Activated CD4-positive, alpha-beta T cell treated with anti-CD3 and anti-CD28 coated beads, Interleukin-2, amount 50 U/mL, for 4 hours (primary cell): ENCODE measurements around the gene DEFB124.
"Not testable (repeated sequence)": the region's sequence is repeated elsewhere in the genome, so short reads cannot be mapped to it uniquely, and the experiment has no call there.

Source experiments
- DNase-seq, 2 experiments: peaks; one replicate each; pipeline ENCODE4 v3.0.0-alpha.2; 2020

The DEFB124 gene

GRCh38 chr20:31474758-31475427, at the start of gene DEFB124, which contains the start of gene REM1:
Gene DEFB124 (minus strand): TSS chr20:31475127. CDS start chr20:31473013, 2,114 bp downstream.
Gene REM1 (plus strand): TSS chr20:31475288. CDS start chr20:31476446, 1,158 bp downstream.
- DNase-seq, result no peak

GRCh38 chr20:31523361-31524283, 48.7 kb upstream of the DEFB124 start:
- DNase-seq, result no peak

GRCh38 chr20:31522731-31523130, 47.8 kb upstream of the DEFB124 start:
- DNase-seq, result no peak

GRCh38 chr20:31521267-31521666, 46.3 kb upstream of the DEFB124 start:
- DNase-seq, result not testable (repeated sequence)

- DNase-seq, result no peak
Observed at GRCh38 chr20:31517373-31517772, 42.4 kb upstream of the DEFB124 start.

- no peak for DNase-seq
Observed at GRCh38 chr20:31516651-31517050, 41.7 kb upstream of the DEFB124 start.

- DNase-seq, result no peak
Observed at GRCh38 chr20:31516166-31516565, 41.2 kb upstream of the DEFB124 start.

GRCh38 chr20:31515775-31516107, 40.8 kb upstream of the DEFB124 start:
- no peak for DNase-seq

- no peak for DNase-seq
Observed at GRCh38 chr20:31515072-31515774, 40.3 kb upstream of the DEFB124 start.

GRCh38 chr20:31514154-31515071, 39.5 kb upstream of the DEFB124 start, which contains the start of gene HM13:
Gene HM13 (plus strand): TSS chr20:31514442. CDS start chr20:31514552, 110 bp downstream.
- DNase-seq, result peak; percentile 81 to 85

GRCh38 chr20:31508517-31509244, 33.8 kb upstream of the DEFB124 start:
- DNase-seq, result no peak

- DNase-seq, result no peak
Observed at GRCh38 chr20:31505903-31506302, 31.0 kb upstream of the DEFB124 start.

GRCh38 chr20:31502884-31503673, 28.2 kb upstream of the DEFB124 start:
- DNase-seq, result peak; percentile 65 to 68

GRCh38 chr20:31500527-31500926, 25.6 kb upstream of the DEFB124 start:
- no peak for DNase-seq

GRCh38 chr20:31497838-31498540, 23.1 kb upstream of the DEFB124 start:
- DNase-seq, result no peak

GRCh38 chr20:31496761-31497295, 21.9 kb upstream of the DEFB124 start:
- DNase-seq, result no peak

GRCh38 chr20:31494131-31494530, 19.2 kb upstream of the DEFB124 start:
- DNase-seq, result no peak

GRCh38 chr20:31490752-31491151, 15.8 kb upstream of the DEFB124 start:
- no peak for DNase-seq

GRCh38 chr20:31489152-31489551, 14.2 kb upstream of the DEFB124 start:
- no peak for DNase-seq

- no peak for DNase-seq
Observed at GRCh38 chr20:31488115-31488514, 13.2 kb upstream of the DEFB124 start.
